ENCODE measurements around the gene IFT27.

- TF ChIP-seq CTCF (IDR thresholded peaks at IDR 0.05) (no peak), EZH2phosphoT487 (IDR thresholded peaks at IDR 0.05) (peak; percentile 45)
Observed at GRCh38 chr22:36797911-36798673, 22.2 kb upstream of the IFT27 start.

Measured in neural progenitor cell (in vitro differentiated cells).